IMR-90 (cell line): Measurements from ENCODE around the gene FGF19. TPM values are rescaled to one million over a fixed set of nuclear protein-coding genes. Genes with fewer than 3 reads are reported as not detected.

Experiments
- ATAC-seq: fragments of 200-7000 bp; cut with Tn5 transposase; 2 replicates; pipeline ENCODE4 v1.9.1; 2020; ENCODE audit warnings: low read depth, mild to moderate bottlenecking, moderate library complexity
- BruUV-seq: library from RNA; stranded (reverse); fragments of 400-500 nt; replicated peaks from 2 replicates; lab custom pipeline; 2021; lab: Mats Ljungman, UMichigan
- CTCF ChIA-PET: fragments of 300-600 bp; formaldehyde crosslinking; extraction: SDS; loops from one replicate; lab custom pipeline; 2021; ENCODE audit warnings: antibody characterized with exemption; lab: Yijun Ruan, JAX
- POLR2A ChIA-PET: fragments of 300-600 bp; sonication (Branson Sonifier 250); formaldehyde crosslinking; loops from one replicate; lab custom pipeline; 2022; ENCODE audit warnings: antibody characterized with exemption; ENCODE audit not compliant: unreplicated experiment; lab: Charles Lee
- DNase-seq: peaks from one replicate; pipeline ENCODE4 v3.0.0; 2013
- H2AFZ ChIP-seq: replicated peaks from 2 replicates; pipeline ENCODE3; 2013; ENCODE audit warnings: low read length, mild to moderate bottlenecking; ENCODE audit not compliant: poor library complexity
- H2AK5ac ChIP-seq: 2 replicates; pipeline ENCODE4 v1.6.1; 2013; ENCODE audit warnings: low read depth, low read length, inconsistent platforms
- H2AK9ac ChIP-seq: replicated peaks from 2 replicates; pipeline ENCODE3; 2013; ENCODE audit warnings: mild to moderate bottlenecking, low read depth, low read length, moderate library complexity; ENCODE audit not compliant: poor library complexity
- H2BK120ac ChIP-seq: 2 replicates; pipeline ENCODE4 v1.6.1; 2013; ENCODE audit warnings: low read depth, low read length, inconsistent platforms
- H2BK15ac ChIP-seq: 3 replicates; pipeline ENCODE4 v1.6.1; 2013; ENCODE audit warnings: low read depth, low read length, inconsistent platforms
- H2BK20ac ChIP-seq: 2 replicates; pipeline ENCODE4 v1.6.1; 2013; ENCODE audit warnings: low read depth, mild to moderate bottlenecking, inconsistent platforms, low read length, moderate library complexity
- H2BK5ac ChIP-seq: 2 replicates; pipeline ENCODE4 v1.6.1; 2013; ENCODE audit warnings: mild to moderate bottlenecking, low read depth, low read length, inconsistent platforms; ENCODE audit not compliant: poor library complexity, severe bottlenecking
- H3K14ac ChIP-seq: replicated peaks from 2 replicates; pipeline ENCODE4 v1.6.1; 2013; ENCODE audit warnings: low read depth, low read length, inconsistent platforms
- H3K18ac ChIP-seq: 2 replicates; pipeline ENCODE4 v1.6.1; 2013; ENCODE audit warnings: low read depth, low read length, control low read depth
- H3K23ac ChIP-seq: 2 replicates; pipeline ENCODE4 v1.6.1; 2013; ENCODE audit warnings: low read depth, low read length, inconsistent platforms
- H3K27ac ChIP-seq: 2 replicates; pipeline ENCODE4 v1.5.1; 2013; ENCODE audit warnings: mild to moderate bottlenecking, control low read depth, low read length; ENCODE audit not compliant: insufficient read depth
- H3K27me3 ChIP-seq: 2 replicates; pipeline ENCODE4 v1.6.1; 2013; ENCODE audit warnings: low read length; ENCODE audit not compliant: control insufficient read depth, insufficient read depth
- H3K36me3 ChIP-seq: 2 replicates; pipeline ENCODE4 v1.6.1; 2013; ENCODE audit warnings: low read length, mixed read lengths; ENCODE audit not compliant: control insufficient read depth, insufficient read depth
- H3K4ac ChIP-seq: 2 replicates; pipeline ENCODE4 v1.6.1; 2013; ENCODE audit warnings: low read depth, low read length, inconsistent platforms
- H3K4me1 ChIP-seq: 2 replicates; pipeline ENCODE4 v1.6.1; 2013; ENCODE audit warnings: low read length, mixed read lengths; ENCODE audit not compliant: control insufficient read depth, insufficient read depth
- H3K4me2 ChIP-seq: 2 replicates; pipeline ENCODE4 v1.6.1; 2013; ENCODE audit warnings: low read depth, mild to moderate bottlenecking, control low read depth, low read length, moderate library complexity
- H3K4me3 ChIP-seq: 2 replicates; pipeline ENCODE4 v1.5.1; 2013; ENCODE audit warnings: low read depth, mild to moderate bottlenecking, control low read depth, low read length, moderate library complexity; ENCODE audit not compliant: insufficient read depth
- H3K56ac ChIP-seq: 2 replicates; pipeline ENCODE4 v1.6.1; 2013; ENCODE audit warnings: low read length, inconsistent platforms; ENCODE audit not compliant: insufficient read depth; ENCODE audit errors: extremely low read depth
- H3K79me1 ChIP-seq, 2 experiments: 2 replicates each; pipeline ENCODE4 v1.6.1; 2013; ENCODE audit warnings: low read length in 2 of 2, inconsistent platforms in 1 of 2, low read depth in 1 of 2
- H3K9ac ChIP-seq: 2 replicates; pipeline ENCODE4 v1.6.1; 2013; ENCODE audit warnings: low read depth, low read length, control low read depth
- H3K9me1 ChIP-seq: 2 replicates; pipeline ENCODE4 v1.6.1; 2013; ENCODE audit warnings: low read length, inconsistent platforms; ENCODE audit not compliant: insufficient read depth
- H3K9me3 ChIP-seq: 2 replicates; pipeline ENCODE4 v1.6.1; 2013; ENCODE audit warnings: low read length; ENCODE audit not compliant: control insufficient read depth, insufficient read depth
- H4K20me1 ChIP-seq: 2 replicates; pipeline ENCODE4 v1.6.1; 2013; ENCODE audit warnings: low read length, inconsistent platforms; ENCODE audit not compliant: insufficient read depth
- H4K5ac ChIP-seq: 2 replicates; pipeline ENCODE4 v1.6.1; 2013; ENCODE audit warnings: mild to moderate bottlenecking, low read depth, low read length, control low read depth
- H4K8ac ChIP-seq, 2 experiments: 2 replicates each; pipeline ENCODE4 v1.6.1; 2013; ENCODE audit warnings: low read depth in 2 of 2, low read length in 2 of 2, control low read depth in 1 of 2, inconsistent platforms in 1 of 2
- H4K91ac ChIP-seq: 2 replicates; pipeline ENCODE4 v1.6.1; 2013; ENCODE audit warnings: low read depth, low read length, inconsistent platforms; ENCODE audit not compliant: insufficient read depth
- CEBPB ChIP-seq: IDR thresholded peaks from 2 replicates; pipeline ENCODE4 v1.6.1; 2012; ENCODE audit warnings: low read depth, low read length, improper control_type of control experiment
- WGBS, 2 experiments: methylation state at CpG; one replicate each; pipeline versions ENCODE4 v1.1.5 to v1.1.7; 2013; ENCODE audit warnings: missing lambda C conversion rate in 2 of 2; ENCODE audit not compliant: insufficient read length in 1 of 2; ENCODE audit errors: extremely low coverage in 2 of 2; 5-methylcytosine and 5-hydroxymethylcytosine counted together
- dilution Hi-C: fragments of 300-500 bp; cut with HindIII; formaldehyde crosslinking; loops from one replicate; pipeline ENCODE4 v1.14.3; 2018; ENCODE audit warnings: low sequenced_read_pairs; ENCODE audit not compliant: unreplicated experiment
- in situ Hi-C: fragments of 300-500 bp; cut with MboI; formaldehyde crosslinking; loops from 3 replicates; pipeline ENCODE4 v1.14.3; 2019; ENCODE audit warnings: low sequenced_read_pairs, inconsistent platforms, mixed read lengths
- intact Hi-C: fragments of 100-400 bp; cut with micrococcal nuclease; formaldehyde crosslinking; loops from 2 replicates; pipeline ENCODE4 v1.10.0; 2022
- polyA plus RNA-seq, 3 experiments: library from polyadenylated mRNA; depleted of rRNA; stranded (reverse); fragments of >200 nt; gene quantifications; 2 replicates each; pipeline ENCODE4 v1.2.3, GENCODE V29; 2012; ENCODE audit warnings: low replicate concordance in 1 of 3
- total RNA-seq: library from RNA; depleted of rRNA; stranded (reverse); fragments of >200 nt; gene quantifications from 2 replicates; pipeline ENCODE4 v1.2.3, GENCODE V29; 2012
- TF ChIP-seq, protein P1 (sequence below): fragments of 150-350 bp; IDR thresholded peaks from 2 replicates; pipeline ENCODE4 v1.6.1; 2017; ENCODE audit warnings: mild to moderate bottlenecking, antibody characterized with exemption, low read length, low read depth

Gene FGF19
- total and polyA plus RNA-seq, 2 of the 4 experiments (the other 2 are of a cell fraction): not detected

GRCh38 chr11:69691463-69691862, 12.4 kb downstream of the FGF19 start:
- Histone ChIP-seq H4K20me1 (no peaks in the 10 kb centered on the region), H2BK15ac (no peak overlapping the region), H3K79me1 (no peaks in the 10 kb centered on the region), H3K18ac (no peak overlapping the region), H3K4ac (no peak overlapping the region), H2BK5ac (no peak overlapping the region), H3K23ac (no peak overlapping the region), H3K4me2 (no peak overlapping the region), H2BK20ac (no peak overlapping the region), H3K9ac (no peak overlapping the region), H2AFZ (no peak overlapping the region), H2BK120ac (no peak overlapping the region), H2AK5ac (no peak overlapping the region), H3K56ac (no peak overlapping the region), H3K14ac (no peak overlapping the region), H3K4me3 (no peak overlapping the region), H3K4me1 (no peaks in the 10 kb centered on the region), H4K5ac (no peak overlapping the region), H3K36me3 (no peaks in the 10 kb centered on the region), H2AK9ac (no peak overlapping the region), H3K9me3 (peaks cover 6% of the 10 kb centered on the region), H3K27me3 (peaks cover 19% of the 10 kb centered on the region), H4K8ac (no peak overlapping the region; a peak in 1 of 4 replicates), H4K91ac (peak overlapping the region; percentile 72; the same call in 1 of the 2 replicates), H3K9me1 (no peaks in the 10 kb centered on the region), H3K27ac (no peak overlapping the region)
- in situ Hi-C loops (no loop called here), intact Hi-C loops (no loop called here), dilution Hi-C loops (no loop called here)
- DNase-seq (peak; percentile 53), ATAC-seq (no peak)
- POLR2A ChIA-PET: interaction anchor here (0.7 kb wide), 1 partner anchor 219 kb away, joined by 8 read pairs; no protein-coding TSS in a partner anchor
- TF ChIP-seq, protein P1, sequence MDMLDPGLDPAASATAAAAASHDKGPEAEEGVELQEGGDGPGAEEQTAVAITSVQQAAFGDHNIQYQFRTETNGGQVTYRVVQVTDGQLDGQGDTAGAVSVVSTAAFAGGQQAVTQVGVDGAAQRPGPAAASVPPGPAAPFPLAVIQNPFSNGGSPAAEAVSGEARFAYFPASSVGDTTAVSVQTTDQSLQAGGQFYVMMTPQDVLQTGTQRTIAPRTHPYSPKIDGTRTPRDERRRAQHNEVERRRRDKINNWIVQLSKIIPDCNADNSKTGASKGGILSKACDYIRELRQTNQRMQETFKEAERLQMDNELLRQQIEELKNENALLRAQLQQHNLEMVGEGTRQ: no peak
- peak; percentile 86 for TF ChIP-seq CEBPB
- no TSS peak for BruUV-seq
- CTCF ChIA-PET: interaction anchor here (0.7 kb wide), 1 partner anchor 724 kb away, joined by 3 read pairs; no protein-coding TSS in a partner anchor
- no CpG with 5 or more reads among the region's 2 CpGs for WGBS, 2 experiments
